NCI-H2107 (cell line): ENCODE measurements around the gene AQP11.
"Not testable (repeated sequence)": the region's sequence is repeated elsewhere in the genome, so short reads cannot be mapped to it uniquely, and the experiment has no call there.

ENCODE experiments used
- DNase-seq: peaks from one replicate; lab custom pipeline; 2025; lab: John Stamatoyannopoulos, UW

Gene AQP11

DNA sequence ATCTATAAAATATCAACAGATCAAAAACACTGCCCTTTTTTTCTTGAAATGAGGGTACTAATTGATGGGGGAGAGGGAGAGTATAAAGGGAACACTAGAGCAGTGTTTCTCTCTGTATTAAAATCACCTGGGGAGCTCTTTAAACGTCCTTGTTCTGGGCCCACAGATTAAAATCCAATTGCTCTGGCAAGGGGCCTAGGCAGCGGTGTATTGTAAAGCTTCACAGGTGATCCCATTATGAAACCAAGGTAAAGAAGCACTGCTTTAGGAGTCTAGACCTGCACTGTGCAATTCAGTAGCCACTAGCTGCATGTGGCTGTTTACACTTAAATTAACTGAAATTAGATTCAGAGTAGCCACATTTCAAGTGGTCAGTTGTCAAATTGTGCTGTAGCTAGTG is 3.0 kb downstream of the AQP11 start:
- DNase-seq = no peak

DNA sequence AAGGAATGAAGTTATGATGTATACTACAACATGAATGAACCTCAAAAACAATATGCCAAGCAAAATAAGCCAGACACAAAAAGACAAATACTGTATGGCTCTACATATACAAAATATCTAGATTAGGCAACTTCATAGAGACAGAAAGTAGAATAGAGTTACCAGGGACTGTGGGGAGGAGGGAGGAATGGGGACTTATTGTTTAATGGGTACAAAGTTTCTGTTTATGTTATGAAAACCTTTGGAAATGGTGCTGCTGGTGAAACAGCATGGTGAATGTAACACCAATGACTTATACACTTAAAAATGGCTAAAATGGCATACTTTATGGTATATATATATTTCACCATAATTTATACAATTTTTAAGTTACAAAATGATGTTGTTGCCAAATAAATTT is 4.1 kb downstream of the AQP11 start:
- DNase-seq = no peak

DNA sequence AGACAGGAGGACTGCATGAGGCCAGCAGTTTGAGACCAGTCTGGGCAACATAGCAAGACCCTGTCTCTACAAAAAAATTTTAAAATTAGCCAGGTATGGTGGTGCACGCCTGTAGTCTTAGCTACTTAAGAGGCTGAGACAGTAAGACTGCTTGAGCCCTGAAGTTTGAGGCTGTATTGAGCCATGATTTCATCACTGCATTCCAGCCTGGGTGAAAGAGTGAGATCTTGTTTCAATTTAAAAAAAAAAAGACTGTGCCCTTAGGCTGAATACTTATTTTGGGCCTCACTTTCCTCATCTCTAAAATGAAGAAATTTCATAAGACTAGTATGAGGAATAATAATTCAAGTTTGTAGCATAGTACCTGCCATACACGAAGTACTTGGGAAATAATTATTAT is 6.9 kb downstream of the AQP11 start:
- no peak for DNase-seq

DNA sequence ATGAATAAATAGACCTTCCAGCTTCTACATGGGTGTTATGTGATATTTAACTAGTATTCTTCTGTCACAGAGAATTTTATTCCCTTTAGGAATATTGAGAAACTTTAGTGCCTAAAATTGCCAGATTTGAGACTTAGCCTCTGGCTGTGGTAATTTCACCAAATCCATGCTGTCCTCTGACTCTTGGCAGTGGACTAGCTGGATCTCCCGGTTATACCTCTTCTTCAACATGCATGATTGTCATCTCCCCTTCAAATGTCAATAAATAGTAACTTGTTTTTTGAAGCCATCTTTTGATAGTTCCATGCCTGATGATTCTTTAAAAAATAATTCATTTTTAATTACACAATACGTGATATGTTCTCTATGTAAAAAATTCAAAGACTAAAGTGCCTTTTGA is 8.4 kb downstream of the AQP11 start:
- DNase-seq = no peak

DNA sequence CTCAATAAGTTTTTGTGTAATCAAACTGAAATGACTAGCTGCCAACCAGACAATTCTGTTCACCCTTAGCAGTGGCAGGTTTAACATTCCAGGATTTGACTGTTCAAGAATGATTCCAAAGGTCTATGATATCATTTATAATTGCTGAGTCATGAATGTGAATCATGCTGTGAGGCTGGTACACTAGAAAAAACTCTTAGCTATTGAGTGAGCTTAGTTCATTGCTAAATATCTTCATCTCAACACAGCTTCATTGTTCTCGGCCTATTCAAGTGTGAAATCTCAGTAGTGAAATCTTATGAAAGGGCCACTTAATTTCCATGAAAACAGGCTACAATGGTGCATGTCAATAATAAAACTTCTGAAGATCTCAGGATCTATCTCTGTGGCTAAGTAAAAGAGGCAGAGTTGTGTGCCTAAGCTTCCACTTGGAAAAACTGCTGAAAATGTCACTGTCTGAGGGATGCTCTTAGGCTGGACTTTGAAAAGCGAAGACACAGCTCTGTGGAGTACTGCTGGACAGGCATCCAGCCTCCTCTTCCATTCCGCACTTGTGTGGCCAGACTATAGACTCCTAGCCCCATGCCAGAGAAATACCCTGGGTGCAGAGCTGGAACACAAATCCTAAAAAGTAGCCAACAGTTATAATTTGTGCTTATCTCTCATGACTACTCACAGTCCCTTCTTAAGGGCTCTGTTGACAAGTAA is 12.8 kb downstream of the AQP11 start:
- DNase-seq = no peak

DNA sequence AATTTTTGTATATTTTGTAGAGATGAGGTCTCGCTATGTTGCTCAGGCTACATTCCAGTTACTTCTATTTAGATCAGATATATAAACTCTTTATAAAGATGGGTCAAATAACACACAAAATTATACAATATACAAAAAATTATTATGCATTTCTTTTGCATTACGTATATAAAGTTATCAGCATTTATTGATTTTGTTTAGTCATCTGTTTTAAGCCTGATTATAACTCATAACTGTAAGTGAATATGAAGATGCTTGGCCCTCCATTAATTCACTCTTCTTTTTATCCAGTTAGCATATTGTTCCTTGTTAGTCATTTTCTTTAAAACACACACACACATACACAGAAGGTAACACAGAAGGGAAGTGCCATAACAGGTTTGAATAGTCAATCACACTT is 14.5 kb downstream of the AQP11 start:
- DNase-seq = no peak

DNA sequence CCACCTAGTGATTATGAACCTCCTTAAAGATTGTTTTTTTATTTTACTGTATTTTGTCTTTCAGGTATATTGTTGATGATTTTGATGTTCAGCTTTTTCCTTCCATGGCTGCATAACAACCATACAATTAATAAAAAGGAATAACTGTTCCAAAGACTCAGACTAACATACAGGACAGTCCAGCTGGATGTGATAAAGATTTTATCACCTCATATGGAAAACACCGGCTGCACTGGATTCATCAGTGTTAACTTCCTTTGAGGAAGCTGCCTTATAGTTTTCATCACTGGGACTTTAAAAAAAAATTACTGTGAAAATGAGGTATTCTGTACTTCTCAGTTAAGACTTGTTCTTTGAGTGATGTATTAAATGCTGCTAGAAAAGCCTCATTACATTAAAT is 19.5 kb downstream of the AQP11 start:
- no peak for DNase-seq

DNA sequence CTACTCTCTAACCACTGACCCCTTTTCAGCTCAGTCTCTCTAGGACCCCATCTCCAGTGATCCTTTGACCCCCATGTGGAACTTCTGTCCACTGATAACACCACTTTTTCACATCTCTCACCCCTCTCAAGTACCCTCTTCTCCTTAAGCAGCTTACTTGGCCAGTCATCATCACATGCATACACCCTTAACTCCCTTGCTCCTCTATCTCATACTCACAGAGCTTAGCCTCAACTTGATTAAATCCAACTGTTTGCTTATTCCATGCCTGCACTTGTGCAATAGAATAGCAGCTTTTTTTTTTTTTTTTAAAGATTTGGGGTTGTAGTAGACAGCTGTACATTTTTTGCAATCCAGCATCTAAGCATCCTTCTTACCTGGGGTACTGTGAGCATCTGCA is 22.2 kb downstream of the AQP11 start:
- no peak for DNase-seq

DNA sequence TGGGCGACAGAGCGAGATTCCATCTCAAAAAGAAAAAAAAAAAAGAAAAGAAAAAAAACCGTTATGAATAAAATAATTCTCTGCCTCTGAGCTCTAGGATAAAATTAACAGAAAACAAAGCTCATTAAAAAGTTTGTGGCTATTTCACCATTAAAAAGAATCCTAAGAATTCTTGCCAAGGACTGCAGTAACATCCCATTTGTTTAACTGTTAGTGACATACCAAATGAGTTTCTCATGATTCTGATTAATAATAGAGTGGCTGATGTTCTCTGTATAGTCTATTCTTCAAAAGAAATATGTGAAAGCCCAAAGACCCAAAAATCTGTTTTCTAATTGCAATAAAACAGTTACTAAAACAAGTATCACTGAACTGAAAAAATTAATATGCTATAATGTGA is 28.1 kb downstream of the AQP11 start:
- DNase-seq = no peak

DNA sequence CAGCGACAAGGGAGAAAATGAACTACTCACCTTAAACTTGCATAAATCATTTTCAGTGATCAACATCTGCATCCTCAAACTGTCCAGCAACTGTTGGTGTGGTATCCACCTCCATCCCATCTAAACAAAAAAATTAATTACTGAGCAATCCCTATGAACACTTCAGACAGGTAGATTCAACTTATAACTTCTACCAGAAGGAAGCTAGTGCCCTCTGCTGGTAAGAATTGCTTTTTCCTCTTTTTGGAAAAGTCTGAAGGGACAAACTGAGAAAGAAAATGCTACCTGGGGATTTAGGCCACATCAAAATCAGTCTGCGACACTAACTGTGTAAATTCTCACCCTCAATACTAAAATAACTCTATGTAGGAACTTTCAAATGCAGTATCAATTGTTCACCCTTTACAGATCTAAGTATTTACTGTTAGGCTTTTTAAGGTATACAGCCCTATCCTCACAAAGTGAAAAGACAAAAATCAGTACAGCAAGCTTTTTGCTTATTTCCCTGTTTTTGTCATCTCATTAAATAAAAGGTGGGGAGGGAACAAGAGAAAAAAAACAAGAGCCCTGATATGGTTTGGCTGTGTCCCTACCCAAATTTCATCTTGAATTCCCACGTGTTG is 29.9 kb downstream of the AQP11 start:
- peak; percentile 13 for DNase-seq

DNA sequence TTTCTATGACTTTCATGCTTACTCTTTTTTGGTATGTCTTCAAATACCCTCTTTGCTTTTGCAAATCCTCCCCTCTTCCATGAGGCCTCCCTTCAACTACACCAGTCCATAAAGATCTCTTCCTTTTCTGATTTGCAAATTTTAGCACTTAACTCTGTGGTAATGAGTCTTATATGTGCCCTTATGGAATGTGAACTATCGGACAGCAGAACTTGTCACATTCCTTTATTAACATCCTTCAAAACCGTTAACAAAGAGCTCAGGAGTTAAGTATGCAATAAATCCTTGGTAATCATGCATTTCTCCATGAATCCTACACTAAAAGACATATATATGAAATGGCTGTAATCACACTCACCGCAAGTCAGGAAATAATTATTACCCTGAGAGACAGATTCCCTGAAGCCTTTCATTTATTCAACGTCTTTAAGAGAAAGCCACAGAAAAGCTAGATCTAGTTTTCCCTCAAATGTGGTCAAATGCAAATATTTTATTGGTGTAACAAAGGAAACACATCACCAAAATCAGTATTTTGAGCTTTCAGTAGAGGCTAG is 40.5 kb downstream of the AQP11 start:
- no peak for DNase-seq

DNA sequence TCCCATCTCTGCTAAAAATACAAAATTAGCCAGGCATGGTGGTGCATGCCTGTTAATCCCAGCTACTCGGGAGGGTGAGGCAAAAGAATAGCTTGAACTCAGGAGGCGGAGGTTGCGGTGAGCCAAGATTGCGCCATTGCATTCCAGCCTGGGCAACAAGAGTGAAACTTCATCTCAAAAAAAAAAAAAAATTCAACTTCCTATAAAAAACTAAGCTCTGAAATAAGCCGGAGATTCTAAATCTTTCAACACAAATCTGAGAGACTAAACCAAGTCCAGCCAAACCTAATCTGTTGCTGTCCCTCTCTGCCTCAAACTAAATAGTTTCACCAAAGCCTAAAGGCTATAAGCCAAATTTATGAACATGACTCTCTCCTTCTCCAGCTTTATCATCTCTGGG is 44.2 kb downstream of the AQP11 start:
- DNase-seq = not testable (repeated sequence)

DNA sequence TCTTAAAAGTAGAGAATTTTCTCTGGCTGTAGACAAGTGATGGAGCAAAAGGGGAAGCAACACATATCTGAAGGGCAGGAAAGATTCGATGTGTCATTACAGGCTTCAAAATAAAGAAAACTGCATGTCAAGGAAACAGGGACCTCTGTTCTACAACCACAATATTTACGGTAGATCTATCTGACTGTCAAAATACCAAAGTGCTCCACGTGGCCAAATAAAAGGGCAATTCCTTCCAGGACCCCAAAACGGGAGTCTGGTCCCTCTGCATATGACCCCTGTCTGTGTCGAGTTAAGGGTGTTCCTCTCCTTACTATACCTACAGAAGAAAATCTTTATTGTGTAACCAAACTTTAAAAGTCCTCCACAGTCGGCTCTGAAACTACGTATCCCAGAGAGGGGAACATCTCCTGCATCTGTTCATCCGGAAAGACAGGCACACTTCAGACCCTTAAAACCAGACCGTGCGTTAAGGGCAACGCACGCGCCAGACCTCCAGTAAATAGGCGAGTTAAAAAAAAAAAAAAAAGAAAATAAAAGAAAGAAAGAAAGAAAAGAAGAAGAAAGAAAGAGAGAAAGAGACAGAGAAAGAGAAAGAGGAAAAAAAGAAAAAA is 47.1 kb downstream of the AQP11 start:
- no peak for DNase-seq

DNA sequence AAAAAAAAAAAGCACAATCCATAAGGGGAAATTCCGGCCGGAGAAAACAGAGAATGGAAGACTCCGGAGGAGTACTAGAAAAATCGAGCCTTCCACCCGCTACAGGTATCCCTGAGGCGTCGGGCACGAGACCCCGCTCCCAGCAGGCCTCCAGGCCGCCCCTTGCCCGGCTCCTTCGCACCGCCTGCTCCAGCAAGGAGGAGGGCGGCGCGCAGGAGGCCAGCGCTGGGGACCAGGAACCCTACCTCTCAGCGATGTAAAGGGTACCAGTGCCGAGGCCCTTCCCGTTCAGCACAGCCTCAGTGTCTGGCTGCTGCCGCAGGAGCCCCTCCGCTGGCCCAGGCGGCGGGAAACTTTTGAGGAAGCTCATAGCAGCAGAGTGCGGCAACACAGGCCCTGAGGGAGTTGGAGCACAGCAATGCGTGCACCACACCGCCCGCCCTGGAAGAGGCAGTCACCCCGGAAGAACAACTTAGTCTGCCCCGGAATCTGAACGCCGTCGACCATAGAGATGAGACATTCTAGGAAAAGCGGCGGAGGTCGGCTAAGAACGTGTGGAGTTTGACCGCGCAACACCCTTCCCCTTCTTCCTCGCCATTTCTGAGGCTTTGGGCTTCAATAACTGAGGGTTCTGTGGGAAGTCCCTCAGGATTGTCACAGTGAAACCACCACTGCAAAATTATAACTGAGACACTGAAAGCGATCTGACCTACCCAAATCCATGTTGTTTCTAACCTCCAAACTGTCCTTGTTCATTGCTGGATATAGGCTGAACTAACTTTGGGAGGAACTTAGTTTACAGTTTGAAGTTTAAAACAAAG is 47.8 kb downstream of the AQP11 start, which contains the start of gene CLNS1A:
TSS of gene CLNS1A (minus strand) at position 450 of the 821 bp plus-strand sequence. CDS start at position 370, 80 bp downstream.
- peak; percentile 58 for DNase-seq

DNA sequence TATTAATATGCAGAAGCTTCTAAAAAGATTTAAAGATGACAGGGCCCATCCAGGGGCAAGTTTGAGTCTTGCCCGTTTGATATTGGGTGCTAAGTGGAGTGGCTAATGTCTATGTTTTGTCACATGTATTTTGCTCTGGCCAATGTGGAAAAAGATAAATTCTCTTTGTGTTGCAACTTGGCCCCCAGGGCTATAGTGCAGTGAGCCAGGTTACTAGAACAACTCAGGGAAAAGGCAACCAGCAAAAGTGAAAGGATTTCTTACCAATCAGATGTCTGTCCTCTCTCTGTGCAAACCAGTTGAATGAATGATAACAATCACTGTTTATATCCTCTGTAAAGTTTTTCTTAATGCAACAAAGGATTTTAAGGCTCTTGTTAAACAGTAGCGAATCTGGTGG is 52.5 kb downstream of the AQP11 start:
- no peak for DNase-seq

DNA sequence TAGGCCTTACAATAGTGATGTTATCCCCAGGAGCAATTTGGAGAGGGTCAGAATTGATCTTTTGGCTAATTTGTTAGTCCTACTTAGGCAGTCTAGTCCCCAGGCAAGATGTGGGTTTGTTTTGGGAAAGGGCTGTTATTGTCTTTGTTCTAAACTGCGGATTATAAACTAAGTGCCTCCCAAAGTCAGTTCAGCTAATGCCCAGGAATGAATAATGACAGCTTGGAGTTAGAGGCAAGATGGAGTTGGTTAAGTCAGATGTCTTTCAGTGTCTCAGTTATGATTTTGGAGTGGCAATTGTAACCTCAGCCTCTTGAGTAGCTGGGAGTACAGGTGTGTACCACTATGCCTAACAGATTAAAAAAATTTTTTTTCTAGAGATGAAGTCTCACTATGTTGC is 55.1 kb downstream of the AQP11 start:
- no peak for DNase-seq

DNA sequence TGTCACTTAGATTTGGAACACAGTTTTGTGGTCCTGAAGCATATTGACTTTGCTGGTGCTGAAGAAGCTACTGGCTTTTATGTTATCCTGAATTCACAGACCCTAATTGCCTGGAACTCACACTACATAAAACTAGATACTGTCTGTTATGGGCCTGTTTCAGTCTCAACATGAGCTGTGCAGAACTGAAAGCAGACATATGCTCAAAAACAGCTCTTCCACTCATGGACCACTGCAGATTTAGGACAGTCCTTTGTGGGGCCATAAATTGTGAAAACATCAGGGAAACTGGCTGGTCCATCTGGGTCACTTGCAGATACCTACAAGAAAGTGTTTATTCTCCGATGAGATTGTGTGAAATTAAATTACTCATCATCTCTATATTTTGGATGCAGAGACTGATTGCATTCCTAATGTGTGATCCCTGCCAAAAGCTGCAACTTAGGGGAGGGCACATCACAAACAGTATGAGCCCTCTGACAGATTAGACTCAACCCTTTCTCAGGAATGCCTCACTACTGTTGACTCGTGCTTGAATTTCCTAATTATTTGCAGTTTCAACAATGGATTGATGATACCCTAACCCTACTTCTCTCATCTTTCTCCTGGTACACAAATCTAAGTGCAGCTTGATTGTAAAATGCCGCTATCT is 58.0 kb downstream of the AQP11 start:
- DNase-seq = no peak

DNA sequence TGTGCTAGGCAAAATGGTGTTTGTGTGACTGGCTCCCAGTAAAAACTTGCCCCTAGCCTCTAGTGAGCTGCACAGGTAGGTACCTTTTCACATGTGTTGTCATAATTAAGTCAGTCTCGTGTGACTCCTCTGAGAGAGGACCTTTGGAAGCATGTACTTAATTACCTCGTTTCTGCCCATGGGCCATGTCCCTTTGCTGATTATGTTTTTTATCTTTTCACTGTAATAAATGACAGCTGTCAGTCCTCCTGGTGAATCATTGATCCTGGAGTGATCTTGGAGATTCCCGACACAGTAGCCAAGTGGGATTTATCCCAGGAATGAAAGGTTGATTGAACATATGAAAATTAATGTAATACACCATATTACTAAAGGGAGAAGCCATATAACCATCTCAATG is 60.4 kb downstream of the AQP11 start:
- no peak for DNase-seq

DNA sequence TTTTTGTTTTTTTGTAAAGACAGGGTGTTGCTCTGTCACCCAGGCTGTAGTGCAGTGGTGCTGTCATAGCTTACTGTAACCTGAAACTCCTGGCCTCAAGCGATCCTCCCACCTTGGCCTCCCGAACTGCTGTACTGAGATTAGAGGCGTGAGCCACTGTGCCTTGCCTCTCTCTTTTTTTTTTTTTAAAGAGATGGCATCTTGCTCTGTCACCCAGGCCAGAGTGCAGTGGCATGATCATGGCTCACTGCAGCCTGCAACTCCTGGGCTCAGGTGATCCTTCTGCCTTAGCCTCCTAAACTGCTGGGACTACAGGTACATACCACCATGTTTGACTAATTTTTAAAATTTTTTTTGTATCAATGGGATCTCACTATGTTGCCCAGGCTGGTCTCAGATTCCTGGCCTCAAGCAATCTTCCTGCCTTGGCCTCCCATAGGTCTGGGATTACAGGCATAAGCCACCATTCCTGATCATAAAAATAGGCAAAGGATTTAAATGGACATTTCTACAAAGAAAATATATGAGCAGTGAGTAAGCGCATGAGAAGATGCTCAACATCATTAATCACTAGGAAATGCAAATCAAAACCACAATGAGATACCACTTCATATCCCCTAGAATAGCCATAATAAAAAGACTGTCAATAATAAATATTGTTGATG is 65.1 kb downstream of the AQP11 start:
- no peak for DNase-seq

DNA sequence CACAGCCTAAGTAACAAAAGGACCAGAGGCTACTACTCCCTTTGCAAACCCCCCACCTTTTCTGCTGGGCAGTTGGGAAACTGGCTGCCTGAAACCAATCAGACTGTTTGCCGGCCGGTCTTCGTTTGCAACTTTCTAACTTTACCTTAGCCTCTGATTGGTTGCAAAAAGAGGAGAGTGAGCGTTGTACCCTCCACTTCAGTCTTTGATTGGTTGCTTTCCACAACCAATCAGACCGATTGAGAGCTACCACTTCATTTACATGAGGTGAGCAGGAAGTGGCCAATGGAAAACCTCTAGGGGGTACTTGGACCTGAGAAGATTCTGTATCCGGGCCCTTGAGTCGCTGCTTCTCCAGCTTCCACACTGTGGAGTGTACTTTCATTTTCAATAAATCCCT is 66.6 kb downstream of the AQP11 start:
- DNase-seq = no peak
